ENCODE data around the gene MESP2. TPM values are rescaled to one million over a fixed set of nuclear protein-coding genes. Genes with fewer than 3 reads are reported as not detected.

The MESP2 gene
- total and polyA plus RNA-seq, 2 donors (not counting 1 experiment from before 2014, with no cell fraction given): 0.99 TPM; not detected in 1

- DNase-seq (ENCODE audit: low read depth in 2 of 2): peak; percentile 56 to 81
- Histone ChIP-seq H2AFZ (ENCODE audit: low read length) (no peak overlapping the region), H4K20me1 (ENCODE audit: control insufficient read depth, extremely low read depth, insufficient read depth, low read length) (no peaks in the 10 kb centered on the region), H3K27ac (ENCODE audit: insufficient read depth, low read length) (no peak overlapping the region), H3K9ac (ENCODE audit: insufficient read depth, low read length) (no peak overlapping the region), H3K79me2 (ENCODE audit: control insufficient read depth, insufficient read depth, low read length) (no peaks in the 10 kb centered on the region), H3K4me1 (ENCODE audit: control insufficient read depth, extremely low read depth, insufficient read depth, low read length) (no peaks in the 10 kb centered on the region), H3K27me3 (ENCODE audit: control insufficient read depth, insufficient read depth, low read length) (no peaks in the 10 kb centered on the region), H3K4me2 (ENCODE audit: extremely low read depth, insufficient read depth, low read length) (no peak overlapping the region), H3K36me3 (ENCODE audit: control insufficient read depth, insufficient read depth, low read length) (peaks cover 44% of the 10 kb centered on the region), H3K4me3 (replicated peaks in 1 of 4; ENCODE audit: control extremely low read depth in 1 of 4, insufficient read depth in 1 of 4, low read depth in 3 of 4, low read length in 4 of 4) (no peak overlapping the region), H3K9me3 (ENCODE audit: control insufficient read depth, insufficient read depth, low read depth, low read length) (no peaks in the 10 kb centered on the region)
- TF ChIP-seq EZH2 (IDR thresholded peaks at IDR 0.05; ENCODE audit: low read length, missing control alignments): no peak
These were observed 18.6 kb downstream of the MESP2 start for GRCh38 chr15:89794627-89795241.

GRCh38 chr15:89795996-89796395, 19.9 kb downstream of the MESP2 start:
- no peaks in the 10 kb centered on the region for H4K20me1 ChIP-seq (ENCODE audit: control insufficient read depth, extremely low read depth, insufficient read depth, low read length)
- H3K9ac ChIP-seq (ENCODE audit: insufficient read depth, low read length): no peak overlapping the region
- H3K9me3 ChIP-seq (ENCODE audit: control insufficient read depth, insufficient read depth, low read depth, low read length): no peaks in the 10 kb centered on the region
- H3K36me3 ChIP-seq (ENCODE audit: control insufficient read depth, insufficient read depth, low read length): peaks cover 40% of the 10 kb centered on the region
- H3K27ac ChIP-seq (ENCODE audit: insufficient read depth, low read length): no peak overlapping the region
- no peaks in the 10 kb centered on the region for H3K4me1 ChIP-seq (ENCODE audit: control insufficient read depth, extremely low read depth, insufficient read depth, low read length)
- H2AFZ ChIP-seq (ENCODE audit: low read length): no peak overlapping the region
- no peak overlapping the region for H3K4me2 ChIP-seq (ENCODE audit: extremely low read depth, insufficient read depth, low read length)
- DNase-seq (ENCODE audit: low read depth in 2 of 2): no peak
- H3K27me3 ChIP-seq (ENCODE audit: control insufficient read depth, insufficient read depth, low read length): no peaks in the 10 kb centered on the region
- no peak for TF ChIP-seq CTCF (conservative IDR thresholded peaks at IDR 0.05 in 1 of 2, IDR thresholded peaks at IDR 0.05 in 1 of 2; ENCODE audit: low read depth in 1 of 2, low read length in 2 of 2)
- no peak for TF ChIP-seq EZH2 (IDR thresholded peaks at IDR 0.05; ENCODE audit: low read length, missing control alignments)
- H3K79me2 ChIP-seq (ENCODE audit: control insufficient read depth, insufficient read depth, low read length): no peaks in the 10 kb centered on the region
- H3K4me3 ChIP-seq (replicated peaks in 1 of 4; ENCODE audit: control extremely low read depth in 1 of 4, insufficient read depth in 1 of 4, low read depth in 3 of 4, low read length in 4 of 4): no peak overlapping the region

GRCh38 chr15:89797678-89798201, 21.6 kb downstream of the MESP2 start:
- Histone ChIP-seq H4K20me1 (ENCODE audit: control insufficient read depth, extremely low read depth, insufficient read depth, low read length) (no peaks in the 10 kb centered on the region), H3K36me3 (ENCODE audit: control insufficient read depth, insufficient read depth, low read length) (peaks cover 40% of the 10 kb centered on the region), H3K4me2 (ENCODE audit: extremely low read depth, insufficient read depth, low read length) (no peak overlapping the region), H3K27me3 (ENCODE audit: control insufficient read depth, insufficient read depth, low read length) (no peaks in the 10 kb centered on the region), H3K4me3 (replicated peaks in 1 of 4; ENCODE audit: control extremely low read depth in 1 of 4, insufficient read depth in 1 of 4, low read depth in 3 of 4, low read length in 4 of 4) (no peak overlapping the region), H3K79me2 (ENCODE audit: control insufficient read depth, insufficient read depth, low read length) (no peaks in the 10 kb centered on the region), H3K9me3 (ENCODE audit: control insufficient read depth, insufficient read depth, low read depth, low read length) (no peaks in the 10 kb centered on the region), H2AFZ (ENCODE audit: low read length) (no peak overlapping the region), H3K27ac (ENCODE audit: insufficient read depth, low read length) (no peak overlapping the region), H3K9ac (ENCODE audit: insufficient read depth, low read length) (no peak overlapping the region), H3K4me1 (ENCODE audit: control insufficient read depth, extremely low read depth, insufficient read depth, low read length) (no peaks in the 10 kb centered on the region)
- TF ChIP-seq CTCF (conservative IDR thresholded peaks at IDR 0.05 in 1 of 2, IDR thresholded peaks at IDR 0.05 in 1 of 2; ENCODE audit: low read depth in 1 of 2, low read length in 2 of 2) (no peak), EZH2 (IDR thresholded peaks at IDR 0.05; ENCODE audit: low read length, missing control alignments) (no peak)
- DNase-seq (ENCODE audit: low read depth in 2 of 2): no peak
